CD4-positive, alpha-beta T cell (primary cell): ENCODE data around the gene PMM1. TPM values are rescaled to one million over a fixed set of nuclear protein-coding genes. Genes with fewer than 3 reads are reported as not detected.
A peak's percentile ranks its signal among the peaks of the same experiment; 100 is the strongest.
"Not testable (repeated sequence)": the region's sequence is repeated elsewhere in the genome, so short reads cannot be mapped to it uniquely, and the experiment has no call there.

Experiments
- ATAC-seq: fragments of 200-7000 bp; cut with Tn5 transposase; one replicate; pipeline ENCODE4 v1.10.0; 2022; ENCODE audit warnings: mild to moderate bottlenecking; ENCODE audit not compliant: poor library complexity
- CTCF ChIA-PET: fragments of 350-600 bp; sonication (Branson Sonifier 250); formaldehyde crosslinking; loops from one replicate; lab custom pipeline; 2021; ENCODE audit warnings: antibody characterized with exemption, inconsistent platforms; lab: Charles Lee
- POLR2A ChIA-PET: fragments of 350-600 bp; sonication (Branson Sonifier 250); formaldehyde crosslinking; loops from one replicate; lab custom pipeline; 2021; ENCODE audit warnings: antibody characterized with exemption, inconsistent platforms; lab: Charles Lee
- DNase-seq, 14 experiments: peaks; one replicate each; pipeline ENCODE4 v3.0.0-alpha.2; 2013 to 2020; ENCODE audit warnings: mixed read lengths in 2 of 14
- H3K27ac ChIP-seq, 2 donors: one replicate each; pipeline versions ENCODE4 v1.5.1 to v1.7.0; 2013; ENCODE audit warnings: low read length in 2 of 2, low read depth in 1 of 2, mild to moderate bottlenecking in 1 of 2
- H3K27me3 ChIP-seq, 2 experiments: 1 replicate in 1 of 2; 2 replicates in 1 of 2; pipeline versions ENCODE4 v1.6.1 to v1.7.0; 2013; ENCODE audit warnings: low read length in 2 of 2, control low read depth in 1 of 2, mild to moderate bottlenecking in 1 of 2, moderate library complexity in 1 of 2; ENCODE audit not compliant: insufficient read depth in 2 of 2, control insufficient read depth in 1 of 2
- H3K36me3 ChIP-seq: one replicate; pipeline ENCODE4 v1.6.1; 2013; ENCODE audit warnings: low read length, control low read depth; ENCODE audit not compliant: insufficient read depth
- H3K4me1 ChIP-seq: one replicate; pipeline ENCODE4 v1.6.1; 2013; ENCODE audit warnings: low read length, control low read depth; ENCODE audit not compliant: insufficient read depth
- H3K4me3 ChIP-seq: one replicate; pipeline ENCODE4 v1.5.1; 2013; ENCODE audit warnings: mild to moderate bottlenecking, low read length, moderate library complexity
- H3K9me3 ChIP-seq, 2 experiments: 1 replicate in 1 of 2; 2 replicates in 1 of 2; pipeline versions ENCODE4 v1.6.1 to v1.7.0; 2013; ENCODE audit warnings: low read length in 2 of 2, mild to moderate bottlenecking in 2 of 2, control low read depth in 1 of 2, moderate library complexity in 1 of 2; ENCODE audit not compliant: control insufficient read depth in 1 of 2, insufficient read depth in 1 of 2
- H3K27ac Mint-ChIP-seq: one replicate; pipeline ENCODE4 v1.8.0; 2020; ENCODE audit warnings: mixed read lengths
- H3K27me3 Mint-ChIP-seq: one replicate; pipeline ENCODE4 v1.8.0; 2021; ENCODE audit warnings: mixed read lengths
- H3K36me3 Mint-ChIP-seq: one replicate; pipeline ENCODE4 v1.8.0; 2021; ENCODE audit warnings: low read depth, mixed read lengths
- H3K4me1 Mint-ChIP-seq: one replicate; pipeline ENCODE4 v1.8.0; 2021; ENCODE audit warnings: low read depth, mixed read lengths
- H3K4me3 Mint-ChIP-seq: one replicate; pipeline ENCODE4 v1.8.0; 2020; ENCODE audit warnings: mild to moderate bottlenecking, mixed read lengths
- H3K9me3 Mint-ChIP-seq: one replicate; pipeline ENCODE4 v1.8.0; 2020; ENCODE audit warnings: mixed read lengths
- intact Hi-C, 2 experiments: fragments of 100-400 bp; cut with DNase I in 1 of 2; cut with micrococcal nuclease in 1 of 2; formaldehyde crosslinking; loops; one replicate each; pipeline versions ENCODE4 v1.15.1 to v1.9.0; 2023 to 2025; cut with DNase I, micrococcal nuclease
- total RNA-seq, 174 experiments: library from RNA in 2 of 174; stranded (reverse) in 2 of 174; gene quantifications; one replicate each; pipeline ENCODE4 v1.2.3 and lab custom pipeline; 2021 to 2026
- TF ChIP-seq, protein P1 (sequence below): fragments of 200-600 bp; IDR thresholded peaks from one replicate; pipeline ENCODE4 v1.8.0; 2022; ENCODE audit warnings: antibody characterized with exemption, mild to moderate bottlenecking

Gene PMM1
- total RNA-seq, 2 experiments from 2014 or later: 24.8 to 25.5 TPM

DNA sequence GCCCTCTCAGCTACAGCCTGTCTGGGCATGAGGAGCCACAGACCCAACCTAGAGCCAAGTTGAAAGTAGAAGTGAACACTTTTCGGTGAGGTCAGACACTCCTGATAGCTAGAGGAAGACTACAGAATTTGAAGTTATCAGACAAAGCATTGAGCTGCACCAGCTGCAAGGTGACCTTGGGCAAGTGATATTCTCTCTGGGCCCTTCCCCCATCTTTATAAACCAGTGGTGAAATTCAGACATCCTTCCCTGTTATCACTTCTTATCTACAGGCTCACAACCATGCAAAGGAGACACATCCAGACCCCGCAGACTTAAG is 8.0 kb upstream of the PMM1 start:
- ChIA-PET POLR2A (interaction anchor here (1.7 to 1.8 kb wide), 2 partner anchors 8 to 23 kb away, joined by 4 to 8 read pairs; partner anchors contain the start of genes DESI1, PMM1 and XRCC6), CTCF (interaction anchor here (0.5 kb wide), 1 partner anchor 47 kb away, joined by 4 read pairs; no protein-coding TSS in a partner anchor)
- Mint-ChIP-seq H3K4me1 (peaks cover 4% of the 10 kb centered on the region), H3K27me3 (no peaks in the 10 kb centered on the region), H3K9me3 (no peaks in the 10 kb centered on the region), H3K36me3 (peaks cover 21% of the 10 kb centered on the region), H3K4me3 (no peak overlapping the region), H3K27ac (no peak overlapping the region)
- Histone ChIP-seq H3K27me3 (no peaks in the 10 kb centered on the region), H3K4me1 (no peaks in the 10 kb centered on the region), H3K27ac (no peak overlapping the region), H3K4me3 (no peak overlapping the region), H3K36me3 (peaks cover 24% of the 10 kb centered on the region), H3K9me3 (no peaks in the 10 kb centered on the region)
- no peak for ATAC-seq
- DNase-seq: no peak
- intact Hi-C loops: loop anchor here (1.0 to 10.0 kb wide), 4 partner anchors 55 to 195 kb away; partner anchors contain the start of genes ACO2 (in 1 of the 2) and PHF5A (in 1 of the 2)
- TF ChIP-seq, protein P1, sequence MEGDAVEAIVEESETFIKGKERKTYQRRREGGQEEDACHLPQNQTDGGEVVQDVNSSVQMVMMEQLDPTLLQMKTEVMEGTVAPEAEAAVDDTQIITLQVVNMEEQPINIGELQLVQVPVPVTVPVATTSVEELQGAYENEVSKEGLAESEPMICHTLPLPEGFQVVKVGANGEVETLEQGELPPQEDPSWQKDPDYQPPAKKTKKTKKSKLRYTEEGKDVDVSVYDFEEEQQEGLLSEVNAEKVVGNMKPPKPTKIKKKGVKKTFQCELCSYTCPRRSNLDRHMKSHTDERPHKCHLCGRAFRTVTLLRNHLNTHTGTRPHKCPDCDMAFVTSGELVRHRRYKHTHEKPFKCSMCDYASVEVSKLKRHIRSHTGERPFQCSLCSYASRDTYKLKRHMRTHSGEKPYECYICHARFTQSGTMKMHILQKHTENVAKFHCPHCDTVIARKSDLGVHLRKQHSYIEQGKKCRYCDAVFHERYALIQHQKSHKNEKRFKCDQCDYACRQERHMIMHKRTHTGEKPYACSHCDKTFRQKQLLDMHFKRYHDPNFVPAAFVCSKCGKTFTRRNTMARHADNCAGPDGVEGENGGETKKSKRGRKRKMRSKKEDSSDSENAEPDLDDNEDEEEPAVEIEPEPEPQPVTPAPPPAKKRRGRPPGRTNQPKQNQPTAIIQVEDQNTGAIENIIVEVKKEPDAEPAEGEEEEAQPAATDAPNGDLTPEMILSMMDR: no peak

DNA sequence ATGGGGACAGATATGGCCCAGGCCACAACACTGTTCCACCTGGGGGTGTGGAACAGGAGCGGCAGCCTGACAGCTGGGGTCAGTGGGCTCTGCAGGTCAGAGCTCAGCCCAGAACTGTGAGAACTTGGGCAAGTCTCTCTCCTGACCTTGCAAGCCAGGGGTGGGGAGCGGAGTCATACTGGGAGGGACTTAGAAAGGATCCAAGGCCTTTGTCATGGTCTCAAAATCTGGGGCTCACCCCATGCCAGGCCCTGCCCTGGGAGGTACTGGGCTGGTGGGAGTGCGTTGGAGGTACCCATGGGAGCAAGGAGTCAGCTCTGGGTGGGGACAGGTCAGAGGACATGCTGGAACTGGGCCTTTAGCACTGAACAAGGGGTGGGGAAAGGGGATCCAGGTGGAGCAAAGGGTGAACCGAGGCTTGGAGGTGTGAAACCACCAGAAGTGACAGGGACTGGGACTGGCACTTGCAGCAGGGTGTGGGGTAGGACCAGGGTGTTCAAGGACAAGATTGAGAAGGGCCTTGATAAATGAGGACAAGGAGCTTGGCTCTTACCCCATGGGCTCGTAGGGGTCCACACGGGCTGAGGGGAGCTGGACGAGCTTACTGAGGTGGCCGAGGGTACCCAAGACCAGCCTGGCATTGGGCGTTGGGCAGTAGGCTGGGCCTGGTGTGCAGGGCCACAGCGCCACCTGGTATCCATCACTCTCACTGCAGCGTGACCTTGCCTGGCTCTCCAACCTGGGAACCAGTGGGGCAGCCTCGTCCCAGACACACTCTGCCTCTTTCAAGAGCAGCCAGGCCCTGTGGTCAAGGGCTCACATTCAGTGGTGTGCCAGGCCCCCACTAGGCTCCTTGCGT is 7.4 kb upstream of the PMM1 start:
- DNase-seq (peak in 11 of 14 experiments; percentile 11 to 63 (median 21)), ATAC-seq (peak; percentile 71)
- no peak overlapping the region for H3K27ac ChIP-seq
- H3K4me3 Mint-ChIP-seq: no peak overlapping the region
- no peak overlapping the region for H3K4me3 ChIP-seq
- H3K36me3 ChIP-seq: peaks cover 18% of the 10 kb centered on the region
- ChIA-PET POLR2A (interaction anchor here (1.7 kb wide), 1 partner anchor 8 kb away, joined by 8 read pairs; the partner anchor contains the start of gene PMM1), CTCF (interaction anchor here (0.5 kb wide), 1 partner anchor 47 kb away, joined by 4 read pairs; no protein-coding TSS in a partner anchor)
- no peak overlapping the region for H3K27ac Mint-ChIP-seq
- H3K9me3 ChIP-seq: no peaks in the 10 kb centered on the region
- H3K27me3 ChIP-seq: no peaks in the 10 kb centered on the region
- intact Hi-C loops: loop anchor here (1.0 to 10.0 kb wide), 4 partner anchors 54 to 194 kb away; partner anchors contain the start of genes ACO2 (in 1 of the 2) and PHF5A (in 1 of the 2)
- H3K4me1 Mint-ChIP-seq: no peaks in the 10 kb centered on the region
- TF ChIP-seq, protein P1: peak; percentile 50
- no peaks in the 10 kb centered on the region for H3K27me3 Mint-ChIP-seq
- no peaks in the 10 kb centered on the region for H3K4me1 ChIP-seq
- no peaks in the 10 kb centered on the region for H3K9me3 Mint-ChIP-seq
- peaks cover 17% of the 10 kb centered on the region for H3K36me3 Mint-ChIP-seq

GRCh38 chr22:41595703-41596102 is 6.1 kb upstream of the PMM1 start:
- no peaks in the 10 kb centered on the region for H3K4me1 Mint-ChIP-seq
- peaks cover 5% of the 10 kb centered on the region for H3K36me3 Mint-ChIP-seq
- H3K27ac ChIP-seq: no peak overlapping the region
- no peak for DNase-seq
- no peak overlapping the region for H3K27ac Mint-ChIP-seq
- H3K27me3 Mint-ChIP-seq: no peaks in the 10 kb centered on the region
- ATAC-seq: no peak
- CTCF ChIA-PET: no interaction called here
- peaks cover 7% of the 10 kb centered on the region for H3K36me3 ChIP-seq
- H3K4me3 ChIP-seq: no peak overlapping the region
- H3K9me3 Mint-ChIP-seq: no peaks in the 10 kb centered on the region
- no peaks in the 10 kb centered on the region for H3K9me3 ChIP-seq
- H3K27me3 ChIP-seq: no peaks in the 10 kb centered on the region
- TF ChIP-seq, protein P1: no peak
- H3K4me3 Mint-ChIP-seq: no peak overlapping the region
- H3K4me1 ChIP-seq: peaks cover under 1% of the 10 kb centered on the region
- POLR2A ChIA-PET: no interaction called here
- intact Hi-C loops: loop anchor here in 1 of 2 experiments (2.0 to 10.0 kb wide), 3 partner anchors 53 to 193 kb away; partner anchors contain the start of genes ACO2 and PHF5A

DNA sequence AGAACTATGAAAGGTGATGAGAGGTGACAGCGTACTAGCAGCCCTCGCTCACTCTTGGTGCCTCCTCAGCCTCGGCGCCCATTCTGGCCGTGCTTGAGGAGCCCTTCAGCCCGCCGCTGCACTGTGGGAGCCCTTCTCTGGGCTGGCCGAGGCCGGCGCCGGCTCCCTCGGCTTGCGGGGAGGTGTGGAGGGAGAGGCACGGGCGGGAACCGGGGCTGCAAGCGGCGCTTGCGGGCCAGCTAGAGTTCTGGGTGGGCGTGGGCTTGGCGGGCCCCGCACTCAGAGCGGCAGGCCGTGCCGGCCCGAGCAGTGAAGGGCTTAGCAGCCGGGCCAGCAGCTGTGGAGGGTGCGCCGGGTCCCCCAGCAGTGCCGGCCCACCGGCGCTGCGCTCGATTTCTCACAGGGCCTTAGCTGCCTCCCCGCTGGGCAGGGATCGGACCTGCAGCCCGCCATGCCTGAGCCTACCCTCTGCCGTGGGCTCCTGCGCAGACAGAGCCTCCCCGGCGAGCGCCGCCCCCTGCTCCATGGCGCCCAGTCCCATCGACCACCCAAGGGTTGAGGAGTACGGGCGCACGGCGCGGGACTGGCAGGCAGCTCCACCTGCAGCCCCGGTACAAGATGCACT is 3.8 kb upstream of the PMM1 start:
- H3K27ac Mint-ChIP-seq, H3K4me3 Mint-ChIP-seq, H3K27ac ChIP-seq, H3K27me3 ChIP-seq, H3K27me3 Mint-ChIP-seq, H3K36me3 Mint-ChIP-seq, DNase-seq, H3K36me3 ChIP-seq, POLR2A ChIA-PET, H3K4me3 ChIP-seq, H3K9me3 Mint-ChIP-seq, H3K9me3 ChIP-seq, ATAC-seq: not testable (repeated sequence)
- peaks cover 17% of the 10 kb centered on the region for H3K4me1 Mint-ChIP-seq
- H3K4me1 ChIP-seq: peaks cover 18% of the 10 kb centered on the region
- intact Hi-C loops: loop anchor here in 1 of 2 experiments (10.0 kb wide), 1 partner anchor 129 kb away; the partner anchor contains the start of genes ACO2 and PHF5A
- CTCF ChIA-PET: interaction anchor here (0.6 kb wide), 1 partner anchor 11 kb away, joined by 4 read pairs; no protein-coding TSS in a partner anchor
